HG03565 (cell line): ENCODE measurements around the gene LAMB4.

Experiments
- ATAC-seq: cut with Tn5 transposase; IDR thresholded peaks from one replicate; pipeline ENCODE4 v1.9.1; 2021; ENCODE audit warnings: mild to moderate bottlenecking, moderate library complexity; ENCODE audit not compliant: unreplicated experiment

The LAMB4 gene

GRCh38 chr7:108130261-108130660 lies at the start of gene LAMB4:
TSS of gene LAMB4 (minus strand) at chr7:108130361. CDS start at chr7:108123164, 7,197 bp downstream.
- no peak for ATAC-seq

- no peak for ATAC-seq
Measured at GRCh38 chr7:108178398-108178797, 48.2 kb upstream of the LAMB4 start.

- ATAC-seq = no peak
Measured at GRCh38 chr7:108171164-108171563, 41.0 kb upstream of the LAMB4 start.

- ATAC-seq = no peak
Measured at GRCh38 chr7:108170251-108170650, 40.1 kb upstream of the LAMB4 start.

- no peak for ATAC-seq
Measured at GRCh38 chr7:108167460-108167859, 37.3 kb upstream of the LAMB4 start.

GRCh38 chr7:108166687-108167086 lies 36.5 kb upstream of the LAMB4 start:
- no peak for ATAC-seq

- no peak for ATAC-seq
Measured at GRCh38 chr7:108165723-108166122, 35.6 kb upstream of the LAMB4 start.

GRCh38 chr7:108164946-108165345 lies 34.8 kb upstream of the LAMB4 start:
- no peak for ATAC-seq

GRCh38 chr7:108164342-108164741 lies 34.2 kb upstream of the LAMB4 start:
- ATAC-seq = no peak

GRCh38 chr7:108158776-108159175 lies 28.6 kb upstream of the LAMB4 start:
- ATAC-seq = no peak

GRCh38 chr7:108157606-108158335 lies 27.6 kb upstream of the LAMB4 start:
- ATAC-seq = no peak

- no peak for ATAC-seq
Measured at GRCh38 chr7:108156897-108157605, 26.9 kb upstream of the LAMB4 start.

- ATAC-seq = no peak
Measured at GRCh38 chr7:108152198-108152597, 22.0 kb upstream of the LAMB4 start.

GRCh38 chr7:108149908-108150307 lies 19.7 kb upstream of the LAMB4 start:
- ATAC-seq = no peak

- ATAC-seq = no peak
Measured at GRCh38 chr7:108149119-108149518, 19.0 kb upstream of the LAMB4 start.

- ATAC-seq = no peak
Measured at GRCh38 chr7:108147031-108147563, 16.9 kb upstream of the LAMB4 start.

- ATAC-seq = no peak
Measured at GRCh38 chr7:108146070-108146842, 16.1 kb upstream of the LAMB4 start.

GRCh38 chr7:108145401-108145800 lies 15.2 kb upstream of the LAMB4 start:
- no peak for ATAC-seq

GRCh38 chr7:108144931-108145330 lies 14.8 kb upstream of the LAMB4 start:
- ATAC-seq = no peak

- ATAC-seq = no peak
Measured at GRCh38 chr7:108143658-108144420, 13.7 kb upstream of the LAMB4 start.
